GM12878 (cell line): ENCODE results near the gene CCDC197. TPM values are rescaled to one million over a fixed set of nuclear protein-coding genes. Genes with fewer than 3 reads are reported as not detected.
A peak's percentile ranks its signal among the peaks of the same experiment; 100 is the strongest.

ENCODE experiments used
- ATAC-seq: fragments of 200-7000 bp; cut with Tn5 transposase; 3 replicates; pipeline ENCODE4 v1.9.1; 2020; ENCODE audit warnings: mild to moderate bottlenecking, moderate library complexity
- BruUV-seq: library from RNA; stranded (reverse); fragments of 400-500 nt; replicated peaks from 2 replicates; lab custom pipeline; 2021; lab: Mats Ljungman, UMichigan
- CTCF ChIA-PET: fragments of 300-600 bp; sonication (Branson Sonifier 250); formaldehyde crosslinking; extraction: SDS; loops from one replicate; lab custom pipeline; 2021; ENCODE audit warnings: inconsistent platforms; lab: Yijun Ruan, JAX
- POLR2A ChIA-PET: fragments of 350-600 bp; formaldehyde crosslinking; extraction: SDS; loops from one replicate; lab custom pipeline; 2021; ENCODE audit warnings: inconsistent platforms; lab: Charles Lee
- RAD21 ChIA-PET: fragments of 300-600 bp; sonication (Branson Sonifier 250); formaldehyde crosslinking; loops from one replicate; lab custom pipeline; 2023; ENCODE audit warnings: antibody characterized with exemption; ENCODE audit not compliant: unreplicated experiment; lab: Charles Lee
- SMC1A ChIA-PET: fragments of 300-600 bp; sonication (Branson Sonifier 250); formaldehyde crosslinking; loops from one replicate; lab custom pipeline; 2023; ENCODE audit not compliant: unreplicated experiment, uncharacterized antibody; lab: Charles Lee
- DNase-seq: peaks from one replicate; pipeline ENCODE4 v3.0.0-alpha.2; 2011; ENCODE audit warnings: low read depth, low spot score
- FAIRE-seq: peaks from 3 replicates; lab custom pipeline; 2011; peaks lifted over from hg19 to GRCh38; lab: Jason Lieb, UNC
- H2AFZ ChIP-seq: 2 replicates; pipeline ENCODE4 v1.6.0; 2011; ENCODE audit warnings: low read depth, low read length, control low read depth; ENCODE audit not compliant: control insufficient read depth
- H3K27ac ChIP-seq: 2 replicates; pipeline ENCODE4 v1.5.1; 2011; ENCODE audit warnings: control low read depth; ENCODE audit not compliant: control insufficient read depth, insufficient read depth
- H3K27me3 ChIP-seq, 2 experiments: replicated peaks in 1 of 2; 2 replicates each; pipeline versions ENCODE4 v1.6.0 to v1.6.1; 2011; ENCODE audit warnings: low read length in 1 of 2; ENCODE audit not compliant: control insufficient read depth in 2 of 2, insufficient read depth in 2 of 2
- H3K36me3 ChIP-seq, 2 experiments: 2 replicates each; pipeline ENCODE4 v1.5.1; 2011; ENCODE audit warnings: low read length in 1 of 2; ENCODE audit not compliant: control insufficient read depth in 2 of 2, insufficient read depth in 2 of 2
- H3K4me1 ChIP-seq: 2 replicates; pipeline ENCODE4 v1.6.1; 2011; ENCODE audit warnings: mild to moderate bottlenecking, low read length, moderate library complexity, mixed read lengths; ENCODE audit not compliant: control insufficient read depth, insufficient read depth
- H3K4me2 ChIP-seq: 2 replicates; pipeline ENCODE4 v1.6.0; 2011; ENCODE audit warnings: control low read depth; ENCODE audit not compliant: control insufficient read depth, insufficient read depth
- H3K4me3 ChIP-seq: fragments of 200-600 bp; sonication (generic); 2 replicates; pipeline ENCODE4 v1.5.1; 2016
- H3K79me2 ChIP-seq: 2 replicates; pipeline ENCODE4 v1.6.0; 2011; ENCODE audit warnings: low read length; ENCODE audit not compliant: control insufficient read depth, insufficient read depth
- H3K9ac ChIP-seq: 2 replicates; pipeline ENCODE4 v1.8.0; 2011; ENCODE audit warnings: low read length, control low read depth, mixed read lengths; ENCODE audit not compliant: control insufficient read depth, insufficient read depth
- H3K9me3 ChIP-seq: replicated peaks from 3 replicates; pipeline ENCODE4 v1.5.1; 2011; ENCODE audit warnings: mild to moderate bottlenecking, low read length; ENCODE audit not compliant: control insufficient read depth, insufficient read depth
- H4K20me1 ChIP-seq: 2 replicates; pipeline ENCODE4 v1.6.0; 2011; ENCODE audit not compliant: control insufficient read depth, insufficient read depth
- CEBPB ChIP-seq, 2 experiments: fragments of 150-350 bp in 1 of 2; IDR thresholded peaks; 2 replicates each; pipeline ENCODE4 v1.6.1; 2012 to 2014; ENCODE audit warnings: low read depth in 2 of 2, low read length in 2 of 2, borderline replicate concordance in 1 of 2, inconsistent platforms in 1 of 2
- CHD4 ChIP-seq: fragments of 200-600 bp; sonication (generic); IDR thresholded peaks from 2 replicates; pipeline ENCODE4 v1.6.1; 2016; ENCODE audit warnings: mild to moderate bottlenecking
- ESRRA ChIP-seq: IDR thresholded peaks from 2 replicates; pipeline ENCODE4 v1.6.1; 2012; ENCODE audit warnings: mild to moderate bottlenecking, low read length, improper control_type of control experiment
- FOXK2 ChIP-seq: fragments of 450-650 bp; IDR thresholded peaks from 2 replicates; pipeline ENCODE4 v1.6.1; 2017; ENCODE audit warnings: mild to moderate bottlenecking, moderate library complexity
- LARP7 ChIP-seq: fragments of 450-650 bp; IDR thresholded peaks from 2 replicates; pipeline ENCODE4 v1.6.1; 2017; ENCODE audit warnings: mild to moderate bottlenecking
- MEF2B ChIP-seq: fragments of 450-650 bp; IDR thresholded peaks from 2 replicates; pipeline ENCODE4 v1.6.1; 2018; ENCODE audit warnings: mild to moderate bottlenecking, moderate library complexity; ENCODE audit not compliant: partially characterized antibody, poor library complexity, severe bottlenecking
- NFYA ChIP-seq: IDR thresholded peaks from 2 replicates; pipeline ENCODE4 v1.6.1; 2011; ENCODE audit warnings: low read depth, mild to moderate bottlenecking, low read length, improper control_type of control experiment, borderline replicate concordance
- POLR2A ChIP-seq: IDR thresholded peaks from 2 replicates; pipeline ENCODE4 v1.6.1; 2011; ENCODE audit warnings: low read depth, mild to moderate bottlenecking, low read length
- POLR2AphosphoS5 ChIP-seq: IDR thresholded peaks from 2 replicates; pipeline ENCODE4 v1.6.1; 2011; ENCODE audit warnings: mild to moderate bottlenecking, low read length, inconsistent platforms
- RBBP5 ChIP-seq: fragments of 200-600 bp; sonication (generic); conservative IDR thresholded peaks from 2 replicates; pipeline ENCODE4 v1.6.1; 2016
- USF2 ChIP-seq: IDR thresholded peaks from 2 replicates; pipeline ENCODE4 v1.6.1; 2011; ENCODE audit warnings: low read depth, low read length, improper control_type of control experiment, borderline replicate concordance
- YY1 ChIP-seq: IDR thresholded peaks from 2 replicates; pipeline ENCODE4 v1.6.1; 2011; ENCODE audit warnings: low read depth, mild to moderate bottlenecking, low read length
- ZBTB33 ChIP-seq: fragments of 450-650 bp; IDR thresholded peaks from 2 replicates; pipeline ENCODE4 v1.6.1; 2017; ENCODE audit warnings: mild to moderate bottlenecking
- ZNF622 ChIP-seq: fragments of 450-650 bp; IDR thresholded peaks from 2 replicates; pipeline ENCODE4 v1.6.1; 2017; ENCODE audit warnings: mild to moderate bottlenecking, inconsistent platforms
- WGBS: methylation state at CpG from one replicate; pipeline ENCODE4 v1.1.6; 2016; ENCODE audit warnings: low lambda C conversion rate; ENCODE audit not compliant: insufficient replicate concordance, insufficient coverage; ENCODE audit errors: missing lambda C conversion rate; 5-methylcytosine and 5-hydroxymethylcytosine counted together
- in situ Hi-C: fragments of 300-500 bp; cut with MboI; formaldehyde crosslinking; loops from 9 replicates; pipeline ENCODE4 v1.14.3; 2018; ENCODE audit warnings: mixed read lengths
- intact Hi-C: fragments of 100-400 bp; cut with micrococcal nuclease; formaldehyde crosslinking; loops from one replicate; pipeline ENCODE4 v1.14.2; 2022; ENCODE audit not compliant: unreplicated experiment
- polyA plus RNA-seq, 11 experiments: library from polyadenylated mRNA; depleted of rRNA in 4 of 11; unstranded in 6 of 11; stranded (reverse) in 5 of 11; fragments of >200 nt; fragmentation: Nextera tagmentation in 4 of 11; fragmentation: Illumina TruSeq in 1 of 11; extraction: Ambion mirVana in 4 of 11; extraction: Trizol in 1 of 11; gene quantifications; 1 replicate in 1 of 11; 2 replicates in 10 of 11; pipeline versions ENCODE4 v1.2.1 to v1.2.3, GENCODE V29; 2011 to 2016; ENCODE audit warnings: inconsistent platforms in 2 of 11, missing spikeins in 2 of 11, low read depth in 1 of 11
- total RNA-seq, 4 experiments: library from RNA; depleted of rRNA in 3 of 4; stranded (reverse); fragments of >200 nt in 3 of 4; fragmentation: Illumina TruSeq in 1 of 4; extraction: Trizol in 1 of 4; gene quantifications; 2 replicates each; pipeline versions ENCODE4 v1.2.1 to v1.2.3, GENCODE V29; 2013 to 2021

The CCDC197 gene
- total and polyA plus RNA-seq, 10 of the 15 experiments (the other 5 are each of a cell fraction or from before 2014, with no cell fraction given), result 0.12 TPM; not detected in 9

- Histone ChIP-seq H3K36me3 (peaks cover 43 to 46% of the 10 kb centered on the region in 2 experiments), H3K4me1 (no peaks in the 10 kb centered on the region), H3K9me3 (no peaks in the 10 kb centered on the region), H4K20me1 (no peaks in the 10 kb centered on the region), H3K27me3 (no peaks in the 10 kb centered on the region), H3K9ac (no peak overlapping the region), H3K4me3 (no peak overlapping the region), H3K27ac (no peak overlapping the region), H3K79me2 (no peaks in the 10 kb centered on the region), H3K4me2 (no peak overlapping the region), H2AFZ (no peak overlapping the region)
- RAD21 ChIA-PET, result no interaction called here
- WGBS, result 94% methylated on average over 6 of the region's 6 CpGs
- intact Hi-C loops, result no loop called here
- no TSS peak for BruUV-seq
- POLR2A ChIA-PET, result interaction anchor here (0.7 kb wide), 1 partner anchor 437 kb away, joined by 3 read pairs; no protein-coding TSS in a partner anchor
- SMC1A ChIA-PET, result interaction anchor here (0.6 to 1.3 kb wide), 4 partner anchors 9 to 826 kb away, joined by 3 read pairs; no protein-coding TSS in a partner anchor
- TF ChIP-seq POLR2AphosphoS5, result peak; percentile 63
- TF ChIP-seq POLR2A, result peak; percentile 34; the same call in 1 of the 2 replicates
- TF ChIP-seq CHD4, result no peak
- no peak for TF ChIP-seq YY1
- no peak for ATAC-seq
- FAIRE-seq, result no peak
- no peak for DNase-seq
- in situ Hi-C loops, result no loop called here
- CTCF ChIA-PET, result interaction anchor here (1.0 to 4.9 kb wide), 4 partner anchors 14 to 130 kb away, joined by 3 to 35 read pairs (median 6); no protein-coding TSS in a partner anchor
Measured at GRCh38 chr14:94050231-94050880, 53.3 kb downstream of the CCDC197 start.

GRCh38 chr14:94051115-94051514 lies 54.0 kb downstream of the CCDC197 start:
- Histone ChIP-seq H3K27me3 (no peaks in the 10 kb centered on the region), H3K36me3 (peaks cover 48 to 49% of the 10 kb centered on the region in 2 experiments), H3K9me3 (no peaks in the 10 kb centered on the region), H3K9ac (no peak overlapping the region), H3K4me2 (no peak overlapping the region), H3K79me2 (no peaks in the 10 kb centered on the region), H4K20me1 (no peaks in the 10 kb centered on the region), H3K4me1 (no peaks in the 10 kb centered on the region), H2AFZ (no peak overlapping the region), H3K27ac (no peak overlapping the region), H3K4me3 (no peak overlapping the region)
- BruUV-seq, result no TSS peak
- ChIA-PET SMC1A (interaction anchor here (0.6 to 1.7 kb wide), 4 partner anchors 22 to 129 kb away, joined by 3 to 5 read pairs (median 3); no protein-coding TSS in a partner anchor), RAD21 (interaction anchor here (1.2 kb wide), 1 partner anchor 86 kb away, joined by 5 read pairs; no protein-coding TSS in a partner anchor), CTCF (interaction anchor here (0.6 to 4.9 kb wide), 7 partner anchors 15 to 129 kb away, joined by 3 to 35 read pairs (median 6); no protein-coding TSS in a partner anchor), POLR2A (no interaction called here)
- 94% methylated on average over 9 of the region's 9 CpGs for WGBS
- FAIRE-seq (no peak), ATAC-seq (no peak), DNase-seq (no peak)
- in situ Hi-C loops (no loop called here), intact Hi-C loops (no loop called here)
- no peak for TF ChIP-seq CEBPB (IDR thresholded peaks at IDR 0.05; ENCODE audit: borderline replicate concordance in 1 of 2, low read depth in 2 of 2, low read length in 2 of 2)
- TF ChIP-seq MEF2B, result no peak
- no peak for TF ChIP-seq LARP7
- no peak for TF ChIP-seq ZNF622
- TF ChIP-seq NFYA, result no peak
- no peak for TF ChIP-seq FOXK2
- TF ChIP-seq RBBP5, result no peak
- no peak for TF ChIP-seq ZBTB33
- TF ChIP-seq USF2, result no peak
- TF ChIP-seq ESRRA, result no peak
